ENCODE measurements around the gene PRKG1.

Gene PRKG1

GRCh38 chr10:51074238-51075028 lies at the start of gene PRKG1:
PRKG1 (plus strand) TSS chr10:51074487.
- DNase-seq = no peak

DNA sequence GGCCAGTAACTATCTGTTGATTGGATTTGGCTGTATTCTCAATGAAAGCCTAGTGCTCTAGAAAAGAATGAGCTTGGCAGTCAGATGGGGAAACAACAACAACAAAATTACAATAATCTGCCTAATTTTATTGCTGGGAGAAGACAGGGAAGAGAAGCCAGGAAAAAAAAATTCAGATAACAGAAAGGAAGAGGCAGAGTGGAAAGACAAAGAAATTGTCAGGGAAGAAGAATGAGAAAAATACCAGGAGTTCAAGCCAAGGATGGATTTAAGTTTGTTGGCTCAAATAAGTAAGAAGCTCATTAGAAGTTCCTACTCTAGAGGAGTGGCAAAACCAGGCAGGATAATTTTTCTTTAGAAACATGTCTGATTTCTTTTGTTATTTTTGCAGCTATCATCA lies 45.9 kb upstream of the PRKG1 start:
- DNase-seq = no peak

DNA sequence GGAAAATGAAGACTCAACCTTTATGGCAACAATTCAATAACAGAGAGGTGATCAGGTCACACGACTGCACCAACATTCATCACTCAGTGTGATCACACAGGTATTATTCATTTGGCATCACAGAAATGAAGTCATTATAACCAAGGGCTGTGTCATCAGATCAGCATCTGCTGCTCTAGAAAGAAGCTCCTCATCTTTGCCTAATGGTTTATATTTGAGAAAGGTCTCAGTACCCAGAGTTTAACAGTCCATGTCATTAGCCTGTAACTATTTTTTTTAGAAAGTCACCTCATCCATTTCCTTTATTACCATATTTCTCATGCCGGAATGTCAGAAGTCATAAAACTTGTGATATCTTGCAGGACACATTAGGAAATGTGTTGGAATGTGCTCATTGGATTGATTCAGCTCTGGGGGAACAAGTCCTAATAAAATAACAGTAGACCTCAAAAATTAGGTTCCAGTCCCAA lies 45.1 kb upstream of the PRKG1 start:
- no peak for DNase-seq

DNA sequence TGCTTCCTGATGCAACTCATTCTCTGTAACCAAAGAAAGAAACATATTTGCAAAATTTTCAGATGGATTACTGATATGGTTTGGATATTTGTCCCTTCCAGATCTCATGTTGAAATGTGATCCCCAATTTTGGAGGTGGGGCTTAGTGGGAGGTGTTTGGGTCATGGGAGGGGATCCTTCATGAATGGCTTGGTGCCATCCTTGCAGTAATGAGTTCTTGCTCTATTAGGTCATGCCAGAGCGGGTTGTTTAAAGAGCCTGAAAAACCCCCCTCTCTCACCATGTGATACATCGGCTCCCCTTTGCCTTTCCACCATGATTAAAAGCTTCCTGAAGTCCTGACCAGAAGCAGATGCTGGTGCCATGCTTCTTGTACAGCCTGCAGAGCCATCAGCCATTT lies 43.8 kb upstream of the PRKG1 start:
- no peak for DNase-seq

DNA sequence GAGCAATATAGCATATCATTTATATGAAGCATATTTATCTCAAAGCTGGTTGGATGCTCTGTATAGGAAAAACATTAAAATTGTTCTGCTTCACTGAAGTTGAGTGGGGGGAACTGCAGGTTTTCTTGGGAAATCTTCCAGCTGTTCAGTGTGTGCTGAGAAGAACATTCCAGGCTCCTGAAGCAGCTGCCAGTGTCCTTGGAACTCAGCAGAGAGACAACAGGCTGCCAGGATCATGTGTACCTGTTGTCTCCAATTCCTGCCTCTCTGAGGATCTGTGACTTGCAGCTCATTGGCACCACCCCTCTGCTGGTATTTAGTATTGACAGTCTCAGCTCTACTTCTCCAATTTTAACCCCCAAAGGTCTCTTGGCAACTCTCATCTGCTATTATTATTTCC lies 42.3 kb upstream of the PRKG1 start:
- DNase-seq = no peak

DNA sequence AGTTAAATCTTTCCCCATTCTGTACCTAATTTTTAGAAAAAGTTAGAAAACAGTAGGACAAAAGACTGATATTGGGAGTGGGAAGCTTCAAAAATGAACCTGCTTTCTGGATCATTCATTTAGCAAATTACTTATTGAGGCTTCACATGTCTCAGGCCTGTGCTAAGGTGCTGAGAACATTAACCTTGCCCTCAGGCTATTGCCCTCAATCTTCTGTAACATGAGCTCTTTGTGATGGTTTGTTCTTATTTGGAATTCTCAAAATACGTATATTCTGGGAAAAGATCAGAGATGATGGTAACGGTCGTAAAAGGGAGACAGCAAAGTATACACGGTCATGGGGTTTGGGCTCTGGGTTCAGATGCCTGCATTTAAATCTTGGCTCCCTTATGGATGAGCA lies 39.5 kb upstream of the PRKG1 start:
- DNase-seq = no peak

DNA sequence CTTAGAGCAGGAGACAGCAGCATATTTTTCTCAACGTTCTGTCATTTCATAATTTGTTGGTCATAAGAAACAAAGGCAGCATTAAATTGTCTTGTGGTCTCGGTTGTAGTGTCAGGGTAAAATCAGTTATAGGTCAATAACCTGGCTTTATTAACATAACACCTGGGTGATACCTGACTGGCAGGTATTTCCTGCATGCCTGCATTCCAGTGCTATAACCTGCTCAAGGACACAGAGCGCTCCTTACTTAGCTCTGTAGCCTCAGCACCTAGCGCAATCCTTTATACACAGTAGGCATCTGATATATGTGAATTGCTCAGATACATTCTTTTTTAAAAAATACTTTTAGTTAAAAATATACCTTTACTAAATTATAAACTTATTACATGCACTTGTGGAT lies 38.9 kb upstream of the PRKG1 start:
- DNase-seq = no peak

DNA sequence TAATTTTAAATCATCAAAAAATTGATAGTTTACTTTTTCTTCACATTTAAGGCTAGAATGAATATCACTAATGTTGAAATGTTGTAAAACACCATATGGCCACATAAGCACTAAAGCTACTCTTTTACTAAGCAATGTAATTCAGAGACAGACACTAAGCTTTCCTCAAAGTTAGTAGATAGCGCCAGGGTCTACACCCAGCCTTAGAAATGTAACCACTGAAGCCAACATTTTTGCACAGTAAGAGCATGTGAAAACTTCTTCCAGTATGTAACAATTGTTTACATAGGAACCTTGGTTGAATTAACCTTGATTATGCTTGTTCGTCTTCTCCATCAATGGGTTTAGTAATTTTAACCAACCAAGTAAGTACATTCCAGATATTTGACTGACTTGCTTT lies 28.4 kb upstream of the PRKG1 start:
- DNase-seq = no peak

GRCh38 chr10:51046654-51047053 lies 27.6 kb upstream of the PRKG1 start:
- DNase-seq = no peak

GRCh38 chr10:51047857-51048256 lies 26.4 kb upstream of the PRKG1 start:
- no peak for DNase-seq

DNA sequence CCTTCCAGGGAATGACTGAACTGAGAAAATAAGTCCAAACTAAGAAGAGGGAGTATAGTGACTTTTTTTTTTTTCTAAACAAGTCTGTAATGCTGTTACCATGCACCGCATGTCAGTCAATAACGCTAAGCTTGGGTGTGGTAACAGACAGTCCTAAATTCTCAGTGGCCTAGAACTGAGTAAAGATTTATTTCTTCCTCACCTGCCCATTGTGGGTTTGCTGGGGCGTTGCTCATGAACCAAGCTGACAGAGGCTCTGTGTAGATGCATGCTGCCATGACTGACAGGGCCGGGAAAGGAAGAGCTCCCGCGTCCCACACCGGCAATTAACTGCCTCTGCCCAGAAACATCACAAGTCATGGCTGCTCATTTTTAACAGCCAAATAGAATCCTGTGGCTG lies 25.5 kb upstream of the PRKG1 start:
- no peak for DNase-seq

DNA sequence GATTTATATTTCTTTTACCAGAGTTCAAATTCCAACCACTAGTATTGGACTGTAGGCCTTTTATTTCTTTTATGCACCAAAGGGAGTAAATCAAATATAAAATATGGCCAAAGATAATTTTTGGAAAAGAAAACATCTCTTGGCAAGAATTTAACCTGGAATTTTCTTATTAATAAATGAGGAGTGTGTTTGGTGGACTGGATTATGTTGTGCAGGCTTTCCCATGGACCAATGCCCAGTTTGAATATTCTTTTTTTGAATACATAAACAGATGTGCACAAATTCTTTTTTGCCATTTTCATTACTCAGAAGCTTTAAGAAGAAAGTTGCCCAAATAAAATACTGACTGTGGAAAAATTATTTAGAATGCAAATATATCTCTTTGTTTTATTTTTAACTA lies 22.1 kb upstream of the PRKG1 start:
- DNase-seq = no peak

DNA sequence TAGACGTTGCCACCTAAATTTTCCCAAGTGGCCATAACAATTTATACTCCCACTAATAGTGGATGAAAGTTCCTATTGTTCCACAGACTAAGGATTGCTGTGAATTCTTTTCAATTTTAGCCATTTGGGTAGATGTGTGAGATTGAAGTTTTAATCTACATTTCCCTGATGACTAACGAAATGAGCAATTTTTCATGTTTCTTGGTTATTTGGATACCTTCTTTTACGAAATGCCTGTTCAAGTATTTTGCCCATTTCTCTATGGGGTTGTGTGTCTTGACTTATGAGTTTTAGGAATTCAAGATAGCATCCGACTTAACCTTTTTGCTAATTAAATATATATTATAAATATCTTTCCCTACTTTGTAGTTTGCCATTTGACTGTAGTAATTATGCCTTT lies 16.4 kb upstream of the PRKG1 start:
- no peak for DNase-seq

DNA sequence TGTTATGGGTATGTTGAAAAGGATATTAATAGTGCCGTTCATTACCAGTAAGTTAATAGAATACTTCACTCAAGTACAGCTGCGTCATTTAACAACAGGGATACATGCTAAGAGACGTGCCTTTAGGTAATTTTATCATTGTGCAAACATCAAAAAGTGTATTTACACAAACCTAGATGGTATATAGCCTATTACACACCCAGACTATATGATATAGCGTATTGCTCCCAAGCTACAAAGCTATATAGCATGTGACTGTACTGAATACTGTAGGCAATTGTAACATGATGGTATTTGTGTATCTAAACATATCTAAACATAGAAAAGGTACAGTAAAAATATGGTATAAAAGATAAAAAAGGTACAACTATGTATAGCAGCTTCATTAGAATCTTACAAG lies 11.1 kb upstream of the PRKG1 start:
- no peak for DNase-seq

DNA sequence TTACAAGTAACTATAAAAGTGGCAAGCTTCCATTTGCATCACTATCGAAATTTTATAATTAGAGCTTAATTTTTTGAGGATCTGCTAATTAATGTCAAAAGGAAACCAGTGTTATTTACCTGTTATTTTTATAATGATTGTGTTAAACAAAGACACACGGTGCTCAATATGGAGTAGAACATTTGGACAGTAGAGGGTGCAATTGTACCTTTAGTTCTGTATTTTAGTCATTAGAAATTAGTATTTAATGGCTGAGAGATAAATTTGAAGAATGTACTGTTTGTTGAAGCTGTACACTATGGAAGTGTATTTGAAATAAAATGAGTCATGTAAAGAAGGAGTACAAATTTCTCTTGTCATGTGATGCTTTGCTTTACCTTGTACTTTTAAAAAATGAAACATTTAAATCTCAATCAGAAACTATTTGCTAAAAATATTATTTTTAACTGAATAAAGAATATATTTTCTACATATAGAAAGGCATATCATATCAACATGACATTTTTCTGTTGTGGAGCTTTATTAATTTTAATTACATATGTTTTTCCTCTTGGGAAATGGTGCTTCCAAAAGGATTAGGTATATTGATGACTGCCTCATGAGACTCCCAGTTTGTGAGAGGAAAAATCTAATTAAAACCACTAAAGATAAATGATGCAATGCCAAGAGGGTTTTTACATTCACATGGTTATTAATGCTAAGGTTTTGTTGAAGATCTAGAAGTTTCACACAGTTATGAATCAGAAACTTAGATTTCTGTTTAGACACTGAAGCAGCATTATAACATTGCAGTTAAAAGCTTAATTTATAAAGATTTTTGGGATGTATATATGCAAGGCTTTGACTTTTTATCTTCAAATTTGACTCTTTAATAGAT lies 10.4 kb upstream of the PRKG1 start:
- DNase-seq = peak in 1 of 2 donors; percentile 5

DNA sequence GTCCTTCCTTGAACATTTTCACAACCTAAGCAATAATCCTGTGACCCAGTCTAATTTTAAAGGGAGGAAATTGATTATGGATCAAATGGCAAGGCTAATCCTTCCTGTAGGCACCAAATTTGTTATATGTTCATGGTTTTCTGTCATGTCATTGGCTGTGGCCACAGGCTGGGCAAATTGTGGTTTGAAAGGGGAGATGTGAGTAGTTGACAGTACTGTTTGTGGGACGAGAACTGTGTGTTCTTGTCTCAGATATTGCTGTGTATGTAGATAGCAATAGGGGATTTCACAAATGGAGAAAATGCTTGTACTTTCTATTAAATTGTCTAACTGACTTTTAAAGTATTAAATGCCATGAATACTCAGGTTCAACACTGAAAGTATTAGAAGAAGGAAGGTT lies 8.1 kb upstream of the PRKG1 start:
- DNase-seq = no peak

GRCh38 chr10:51072210-51072609 lies 2.1 kb upstream of the PRKG1 start:
- no peak for DNase-seq

- no peak for DNase-seq
Measured at GRCh38 chr10:51072921-51073434, 1.3 kb upstream of the PRKG1 start.

- DNase-seq = no peak
Measured at GRCh38 chr10:51073453-51074237, 642 bp upstream of the PRKG1 start.

- DNase-seq = no peak
Measured at GRCh38 chr10:51075043-51075872, 971 bp downstream of the PRKG1 start.

DNA sequence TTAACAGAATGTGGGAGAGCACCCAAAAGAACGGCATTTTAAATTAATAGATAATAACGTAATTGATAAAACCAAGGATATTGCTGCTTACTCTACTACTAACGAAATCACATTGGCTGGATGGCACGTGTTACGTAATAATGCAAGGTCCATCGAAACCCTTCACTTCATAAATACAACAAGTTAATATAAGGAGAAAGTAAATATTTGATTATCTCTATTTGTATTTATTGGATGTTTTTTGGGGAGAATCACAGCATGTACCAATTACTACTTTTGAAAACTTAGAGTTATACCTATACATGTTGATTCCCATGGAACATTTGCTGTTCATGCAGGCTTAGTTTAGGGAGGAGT lies 1.6 kb downstream of the PRKG1 start:
- no peak for DNase-seq

DNA sequence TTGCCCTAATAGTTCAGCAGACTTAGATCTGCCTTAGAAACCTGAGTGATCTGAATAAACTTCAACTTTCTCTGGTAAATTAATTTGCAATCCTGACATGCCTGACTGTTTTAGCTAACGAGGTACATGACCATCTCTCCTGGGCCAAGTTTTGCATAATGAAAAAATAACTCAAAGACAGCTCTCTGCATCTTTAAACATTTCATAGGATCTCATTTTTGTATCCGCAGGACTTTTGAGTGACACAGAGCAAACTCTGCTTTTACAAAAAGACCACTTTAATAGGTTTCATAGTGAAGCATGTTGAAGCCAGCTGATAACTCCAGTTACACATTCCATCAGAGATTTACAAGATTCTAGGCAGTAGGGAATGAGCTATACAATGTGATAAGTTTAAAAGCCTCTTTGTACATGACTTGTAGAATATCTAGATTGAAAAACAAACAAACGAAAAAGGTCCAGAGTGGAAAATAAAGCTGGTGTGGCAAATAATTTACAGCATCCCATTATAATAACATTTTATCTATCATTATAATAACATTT lies 2.1 kb downstream of the PRKG1 start:
- no peak for DNase-seq
